ENCODE measurements around the gene PCP4L1.

PCP4L1 gene

DNA sequence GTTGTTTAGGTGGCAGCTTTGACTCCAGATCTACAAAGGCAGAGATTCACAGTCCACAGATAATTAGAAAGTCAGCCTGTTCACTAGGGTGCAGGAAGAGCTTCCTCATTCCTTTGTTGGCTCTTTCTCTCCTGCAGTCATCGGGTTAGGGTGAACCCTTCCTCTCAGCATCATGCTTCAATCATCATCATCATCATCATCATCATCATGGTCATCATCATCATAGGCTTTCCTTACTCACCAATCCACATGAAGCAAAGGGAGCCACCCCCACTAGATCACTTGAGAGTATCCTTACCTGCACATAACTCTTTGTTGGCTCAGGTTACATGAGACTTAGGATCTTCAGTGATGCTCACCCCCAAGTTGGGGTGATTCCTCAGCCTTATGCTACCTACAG, 32.2 kb downstream of the PCP4L1 start:
- Histone ChIP-seq H3K9ac (ENCODE audit: low read length in 5 of 5) (no peak overlapping the region), H3K4me1 (ENCODE audit: control insufficient read depth in 5 of 5, insufficient read depth in 5 of 5, low read length in 5 of 5) (no peaks in the 10 kb centered on the region), H3K4me3 (ENCODE audit: low read depth in 1 of 5, low read length in 5 of 5) (no peak overlapping the region), H3K9me3 (ENCODE audit: control insufficient read depth in 5 of 5, low read length in 5 of 5) (no peaks in the 10 kb centered on the region), H3K27ac (ENCODE audit: low read depth, low read length) (no peak overlapping the region), H3K27me3 (ENCODE audit: control insufficient read depth in 5 of 5, insufficient read depth in 4 of 5, low read length in 5 of 5) (no peaks in the 10 kb centered on the region), H3K36me3 (ENCODE audit: control insufficient read depth in 5 of 5, insufficient read depth in 5 of 5, low read length in 5 of 5) (peaks cover 0 to 5% (median 3%) of the 10 kb centered on the region in 5 donors)

DNA sequence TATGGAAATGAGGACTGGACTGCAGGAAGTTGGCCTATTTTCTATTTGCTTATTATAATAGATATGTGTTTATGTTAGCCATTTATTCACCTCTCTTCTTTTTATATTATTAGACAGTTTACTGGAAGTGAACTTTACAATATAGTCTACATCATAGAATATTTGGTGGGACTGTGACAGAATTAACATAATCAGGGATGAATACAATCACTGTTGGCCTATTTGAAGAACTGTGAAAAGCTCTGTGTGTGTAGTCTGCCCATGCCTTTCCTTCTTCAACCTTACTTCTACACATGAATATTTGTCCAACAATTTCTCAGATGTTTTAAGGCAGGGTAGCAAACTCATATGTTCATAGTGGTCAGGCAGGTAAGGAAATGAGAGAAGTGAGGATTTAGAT, 38.9 kb downstream of the PCP4L1 start:
- Histone ChIP-seq H3K9ac (ENCODE audit: low read length in 5 of 5) (no peak overlapping the region), H3K27me3 (ENCODE audit: control insufficient read depth in 5 of 5, insufficient read depth in 4 of 5, low read length in 5 of 5) (no peaks in the 10 kb centered on the region), H3K27ac (ENCODE audit: low read depth, low read length) (no peak overlapping the region), H3K4me1 (ENCODE audit: control insufficient read depth in 5 of 5, insufficient read depth in 5 of 5, low read length in 5 of 5) (no peaks in the 10 kb centered on the region), H3K36me3 (ENCODE audit: control insufficient read depth in 5 of 5, insufficient read depth in 5 of 5, low read length in 5 of 5) (no peaks in the 10 kb centered on the region), H3K9me3 (ENCODE audit: control insufficient read depth in 5 of 5, low read length in 5 of 5) (no peaks in the 10 kb centered on the region), H3K4me3 (ENCODE audit: low read depth in 1 of 5, low read length in 5 of 5) (no peak overlapping the region)

DNA sequence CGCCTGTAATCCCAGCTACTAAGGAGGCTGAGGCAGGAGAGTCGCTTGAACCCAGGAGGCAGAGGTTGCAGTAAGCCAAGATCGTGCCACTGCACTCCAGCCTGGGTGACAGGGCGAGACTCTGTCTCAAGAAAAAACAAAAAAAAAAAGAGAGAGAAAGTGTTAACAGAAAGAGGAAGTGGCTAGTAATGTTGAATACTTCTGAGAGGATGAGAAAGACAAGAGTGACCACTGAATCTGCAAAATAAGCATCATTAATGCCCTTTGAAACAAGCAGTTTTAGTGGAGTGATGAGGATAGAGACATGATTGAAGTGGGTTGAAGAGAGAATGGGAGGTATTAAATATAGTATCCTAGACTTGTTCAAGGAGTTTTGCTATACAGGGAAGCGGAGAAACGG, 39.6 kb downstream of the PCP4L1 start:
- H3K27ac ChIP-seq (ENCODE audit: low read depth, low read length) = no peak overlapping the region
- peaks cover 0 to under 1% (median 0%) of the 10 kb centered on the region in 5 donors for H3K36me3 ChIP-seq (ENCODE audit: control insufficient read depth in 5 of 5, insufficient read depth in 5 of 5, low read length in 5 of 5)
- H3K27me3 ChIP-seq (ENCODE audit: control insufficient read depth in 5 of 5, insufficient read depth in 4 of 5, low read length in 5 of 5) = no peaks in the 10 kb centered on the region
- H3K4me3 ChIP-seq (ENCODE audit: low read depth in 1 of 5, low read length in 5 of 5) = no peak overlapping the region
- H3K9ac ChIP-seq (ENCODE audit: low read length in 5 of 5) = no peak overlapping the region
- H3K9me3 ChIP-seq (ENCODE audit: control insufficient read depth in 5 of 5, low read length in 5 of 5) = no peaks in the 10 kb centered on the region
- no peaks in the 10 kb centered on the region for H3K4me1 ChIP-seq (ENCODE audit: control insufficient read depth in 5 of 5, insufficient read depth in 5 of 5, low read length in 5 of 5)

DNA sequence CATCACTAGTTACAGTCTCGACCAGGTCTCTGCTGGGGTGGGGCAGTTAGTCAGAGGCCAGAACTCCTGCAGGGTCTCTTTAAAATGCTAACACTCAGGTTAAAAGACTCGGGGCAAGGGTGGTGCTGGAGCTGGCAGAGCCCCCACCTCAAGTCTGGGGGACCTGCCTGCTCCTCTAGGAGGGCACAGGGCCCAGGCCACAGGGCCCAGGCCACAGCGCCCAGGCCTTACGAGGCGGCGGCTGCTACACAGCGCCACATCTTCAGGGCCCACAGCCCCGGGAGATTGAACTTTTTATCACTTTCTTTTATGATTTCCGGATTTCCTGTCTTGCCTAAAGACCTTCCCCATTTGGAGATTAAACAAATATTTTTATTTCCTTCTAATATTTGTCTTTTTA, 40.8 kb downstream of the PCP4L1 start:
- Histone ChIP-seq H3K9me3 (ENCODE audit: control insufficient read depth in 5 of 5, low read length in 5 of 5) (no peaks in the 10 kb centered on the region), H3K36me3 (ENCODE audit: control insufficient read depth in 5 of 5, insufficient read depth in 5 of 5, low read length in 5 of 5) (peaks cover 0 to 4% (median 0%) of the 10 kb centered on the region in 5 donors), H3K9ac (ENCODE audit: low read length in 5 of 5) (no peak overlapping the region), H3K4me3 (ENCODE audit: low read depth in 1 of 5, low read length in 5 of 5) (no peak overlapping the region), H3K27ac (ENCODE audit: low read depth, low read length) (no peak overlapping the region), H3K4me1 (ENCODE audit: control insufficient read depth in 5 of 5, insufficient read depth in 5 of 5, low read length in 5 of 5) (peaks cover 0 to 3% (median 0%) of the 10 kb centered on the region in 5 donors), H3K27me3 (ENCODE audit: control insufficient read depth in 5 of 5, insufficient read depth in 4 of 5, low read length in 5 of 5) (no peaks in the 10 kb centered on the region)

DNA sequence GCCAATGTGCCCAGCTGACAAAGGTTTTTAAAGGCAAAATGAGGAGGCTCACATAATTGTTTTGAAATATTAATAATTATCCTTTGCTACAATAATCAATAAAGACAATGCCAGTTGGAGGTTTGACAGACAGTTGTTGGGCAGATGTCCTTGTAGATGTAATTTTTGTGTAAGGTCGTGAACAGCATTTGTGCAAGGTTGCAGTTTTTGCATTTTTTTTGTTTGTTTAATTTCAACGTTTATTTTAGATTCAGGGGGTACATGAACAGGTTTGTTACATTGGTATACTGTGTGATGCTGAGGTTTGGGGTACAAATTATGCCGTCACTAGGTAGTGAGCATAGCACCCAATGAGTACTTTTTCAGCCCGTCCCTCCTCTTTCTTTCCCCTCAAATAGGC, 41.9 kb downstream of the PCP4L1 start:
- no peak overlapping the region for H3K4me3 ChIP-seq (ENCODE audit: low read depth in 1 of 5, low read length in 5 of 5)
- H3K9ac ChIP-seq (ENCODE audit: low read length in 5 of 5) = no peak overlapping the region
- peaks cover 0 to 4% (median 0%) of the 10 kb centered on the region in 5 donors for H3K36me3 ChIP-seq (ENCODE audit: control insufficient read depth in 5 of 5, insufficient read depth in 5 of 5, low read length in 5 of 5)
- H3K27me3 ChIP-seq (ENCODE audit: control insufficient read depth in 5 of 5, insufficient read depth in 4 of 5, low read length in 5 of 5) = no peaks in the 10 kb centered on the region
- H3K27ac ChIP-seq (ENCODE audit: low read depth, low read length) = no peak overlapping the region
- H3K9me3 ChIP-seq (ENCODE audit: control insufficient read depth in 5 of 5, low read length in 5 of 5) = no peaks in the 10 kb centered on the region
- H3K4me1 ChIP-seq (ENCODE audit: control insufficient read depth in 5 of 5, insufficient read depth in 5 of 5, low read length in 5 of 5) = peaks cover 0 to 14% (median 11%) of the 10 kb centered on the region in 5 donors

DNA sequence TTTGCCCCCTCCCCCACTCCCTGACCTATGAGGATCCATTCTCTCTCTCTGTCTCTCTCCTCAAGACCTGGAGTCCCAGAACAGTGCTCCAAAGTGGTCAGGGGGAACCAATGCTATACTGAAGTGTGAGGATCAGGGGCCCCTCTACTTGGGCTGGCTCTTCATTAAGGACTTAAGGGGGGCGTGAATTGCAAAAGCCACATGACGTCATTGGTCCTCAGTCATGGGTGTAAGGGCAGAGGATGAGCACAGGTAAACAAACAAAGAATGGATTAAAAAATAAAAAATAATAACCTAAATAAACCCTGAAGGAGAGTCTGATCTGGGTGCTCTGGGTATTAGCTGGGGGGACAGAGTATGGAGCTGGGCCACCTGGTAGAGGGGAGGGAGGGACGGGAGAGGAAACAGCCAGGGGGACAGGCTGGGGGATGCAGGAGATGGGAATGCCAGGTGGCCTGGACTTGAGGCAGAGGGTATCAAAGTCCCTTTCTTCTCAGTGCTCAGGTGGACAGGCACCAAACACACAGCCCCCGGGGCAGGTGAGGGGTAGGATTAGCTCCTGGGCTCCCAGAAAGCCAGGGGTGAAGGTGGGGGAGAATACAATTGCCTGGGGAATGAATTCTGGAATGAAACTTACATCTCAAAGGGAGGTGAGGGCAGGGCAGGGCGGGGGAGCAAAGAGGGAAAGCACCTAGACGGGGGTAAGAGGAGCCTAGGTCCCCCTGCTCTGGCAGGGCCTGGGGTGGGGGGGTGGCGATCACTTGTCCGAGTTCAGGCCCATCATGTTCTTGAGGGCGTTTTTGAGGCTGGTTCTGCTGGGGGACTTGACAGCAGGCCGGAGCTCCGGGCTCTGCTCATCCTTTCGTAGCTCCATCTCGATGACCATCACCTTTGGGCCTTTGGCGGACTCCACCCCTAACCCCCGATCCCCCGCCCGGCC, 46.7 kb downstream of the PCP4L1 start:
- no peaks in the 10 kb centered on the region for H3K27me3 ChIP-seq (ENCODE audit: control insufficient read depth in 5 of 5, insufficient read depth in 4 of 5, low read length in 5 of 5)
- H3K9ac ChIP-seq (ENCODE audit: low read length in 5 of 5) = peak overlapping the region; percentile 28 to 83 (median 79)
- H3K9me3 ChIP-seq (ENCODE audit: control insufficient read depth in 5 of 5, low read length in 5 of 5) = no peaks in the 10 kb centered on the region
- H3K4me1 ChIP-seq (ENCODE audit: control insufficient read depth in 5 of 5, insufficient read depth in 5 of 5, low read length in 5 of 5) = peaks cover 2 to 40% (median 36%) of the 10 kb centered on the region in 5 donors
- H3K36me3 ChIP-seq (ENCODE audit: control insufficient read depth in 5 of 5, insufficient read depth in 5 of 5, low read length in 5 of 5) = peaks cover 0 to 4% (median 0%) of the 10 kb centered on the region in 5 donors
- H3K4me3 ChIP-seq (ENCODE audit: low read depth in 1 of 5, low read length in 5 of 5) = peak overlapping the region; percentile 78 to 87 (median 84)
- peak overlapping the region; percentile 82 for H3K27ac ChIP-seq (ENCODE audit: low read depth, low read length)

DNA sequence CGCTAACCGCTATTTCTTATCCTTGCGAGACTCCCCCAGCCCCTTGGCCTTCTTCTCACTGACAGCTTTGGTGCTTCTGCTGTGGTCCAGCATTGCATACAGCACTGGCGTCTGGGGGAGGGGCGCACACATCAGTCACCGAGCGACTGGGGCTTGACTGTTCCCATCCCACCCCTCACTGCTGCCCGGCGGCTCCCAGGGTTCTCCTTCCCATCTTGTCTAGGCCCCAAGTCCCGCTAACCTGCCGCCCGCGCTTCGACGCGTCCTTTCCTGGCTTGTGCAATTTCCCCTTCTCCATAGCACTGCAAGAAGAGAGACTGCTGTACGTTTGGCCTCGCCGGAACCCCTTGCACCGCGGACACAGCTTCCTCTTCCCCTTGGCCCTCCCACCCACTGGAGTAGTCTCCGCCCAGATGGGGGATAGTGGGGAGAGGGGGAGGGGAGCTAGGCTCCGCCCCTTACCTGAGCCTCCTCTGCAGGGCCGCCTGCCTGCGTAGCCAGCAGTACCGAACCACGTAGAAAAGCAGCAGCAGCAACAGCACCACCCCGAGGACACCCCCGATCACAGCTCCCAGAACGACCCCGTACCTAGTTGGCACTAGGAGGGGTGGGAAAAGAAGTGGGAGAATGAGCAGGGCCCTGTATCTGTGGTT, 47.4 kb downstream of the PCP4L1 start:
- H3K9ac ChIP-seq (ENCODE audit: low read length in 5 of 5) = peak overlapping the region in 4 of 5 donors; percentile 67 to 83 (median 81)

DNA sequence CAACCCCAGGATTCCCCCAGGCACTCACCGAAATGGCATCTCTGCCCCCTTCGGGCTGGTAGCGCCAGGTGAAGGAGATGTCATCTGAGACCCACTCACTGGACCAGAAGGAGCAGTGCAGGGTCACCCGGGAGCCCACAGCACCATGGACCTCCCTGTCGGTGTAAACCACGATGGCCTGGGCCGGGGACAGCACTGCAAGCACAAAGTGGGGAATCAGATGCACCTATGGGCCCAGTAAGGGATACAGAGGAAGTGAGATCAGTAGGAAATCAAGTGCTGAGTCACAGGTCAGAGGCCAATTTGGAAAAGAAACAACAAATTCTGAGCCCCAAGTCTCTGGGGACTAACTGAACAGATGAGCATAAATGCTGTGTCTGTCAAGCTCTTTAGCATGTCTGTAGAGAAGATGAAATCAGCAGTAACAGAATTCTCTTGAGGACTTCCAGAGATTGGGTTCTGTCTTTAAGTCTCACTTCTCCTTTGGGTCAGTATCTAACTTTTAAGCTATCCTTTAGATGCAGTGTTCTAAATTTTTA, 48.8 kb downstream of the PCP4L1 start:
- peaks cover 2 to 40% (median 36%) of the 10 kb centered on the region in 5 donors for H3K4me1 ChIP-seq (ENCODE audit: control insufficient read depth in 5 of 5, insufficient read depth in 5 of 5, low read length in 5 of 5)
- H3K27me3 ChIP-seq (ENCODE audit: control insufficient read depth in 5 of 5, insufficient read depth in 4 of 5, low read length in 5 of 5) = no peaks in the 10 kb centered on the region
- peak overlapping the region in 1 of 5 donors; percentile 67 for H3K9ac ChIP-seq (ENCODE audit: low read length in 5 of 5)
- H3K4me3 ChIP-seq (ENCODE audit: low read depth in 1 of 5, low read length in 5 of 5) = peak overlapping the region in 4 of 5 donors; percentile 10 to 47 (median 34)
- H3K36me3 ChIP-seq (ENCODE audit: control insufficient read depth in 5 of 5, insufficient read depth in 5 of 5, low read length in 5 of 5) = peaks cover 0 to 4% (median 0%) of the 10 kb centered on the region in 5 donors
- H3K27ac ChIP-seq (ENCODE audit: low read depth, low read length) = peak overlapping the region; percentile 82
- no peaks in the 10 kb centered on the region for H3K9me3 ChIP-seq (ENCODE audit: control insufficient read depth in 5 of 5, low read length in 5 of 5)

More for the DNA sequence above, 47.4 kb downstream of the PCP4L1 start:
- peaks cover 2 to 40% (median 36%) of the 10 kb centered on the region in 5 donors for H3K4me1 ChIP-seq (ENCODE audit: control insufficient read depth in 5 of 5, insufficient read depth in 5 of 5, low read length in 5 of 5)
- H3K9me3 ChIP-seq (ENCODE audit: control insufficient read depth in 5 of 5, low read length in 5 of 5) = no peaks in the 10 kb centered on the region
- peak overlapping the region; percentile 82 for H3K27ac ChIP-seq (ENCODE audit: low read depth, low read length)
- H3K4me3 ChIP-seq (ENCODE audit: low read depth in 1 of 5, low read length in 5 of 5) = peak overlapping the region; percentile 78 to 87 (median 84)
- peaks cover 0 to 4% (median 0%) of the 10 kb centered on the region in 5 donors for H3K36me3 ChIP-seq (ENCODE audit: control insufficient read depth in 5 of 5, insufficient read depth in 5 of 5, low read length in 5 of 5)
- H3K27me3 ChIP-seq (ENCODE audit: control insufficient read depth in 5 of 5, insufficient read depth in 4 of 5, low read length in 5 of 5) = no peaks in the 10 kb centered on the region

DNA sequence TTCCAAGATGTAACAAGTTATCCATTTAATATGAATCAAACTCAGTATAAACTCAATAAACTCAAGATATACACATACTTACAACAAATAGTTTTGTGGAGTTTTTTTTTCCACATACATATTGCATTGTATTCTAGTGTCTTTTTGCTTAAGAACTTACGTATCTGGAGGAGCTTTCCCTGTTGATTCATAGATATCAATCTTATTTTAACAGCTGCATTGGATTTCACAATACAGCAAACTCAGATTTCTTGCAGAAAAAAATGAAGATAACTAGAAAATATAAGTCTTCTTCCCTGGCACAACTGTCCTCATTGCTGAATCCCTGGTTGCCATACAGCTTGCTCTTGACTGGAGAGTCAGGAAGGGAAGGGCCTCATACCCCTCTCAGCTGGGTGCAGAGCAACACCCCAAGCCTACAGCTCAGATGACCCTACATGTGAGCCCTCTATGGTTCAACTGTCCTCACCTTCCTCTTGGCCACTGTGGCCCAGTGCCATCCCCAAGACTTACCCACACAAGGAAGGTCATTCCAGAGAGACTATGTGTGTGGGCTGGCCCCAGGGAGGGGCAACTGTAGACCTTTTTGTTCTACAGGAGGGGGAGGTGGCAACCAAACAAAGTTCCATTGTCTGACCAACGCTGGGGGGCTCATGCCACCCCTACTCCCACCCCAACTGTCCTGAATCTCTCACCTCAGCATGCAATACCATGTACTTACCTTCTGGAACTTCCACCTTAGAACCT, 49.5 kb downstream of the PCP4L1 start:
- H3K27me3 ChIP-seq (ENCODE audit: control insufficient read depth in 5 of 5, insufficient read depth in 4 of 5, low read length in 5 of 5) = no peaks in the 10 kb centered on the region
- no peaks in the 10 kb centered on the region for H3K9me3 ChIP-seq (ENCODE audit: control insufficient read depth in 5 of 5, low read length in 5 of 5)
- no peak overlapping the region for H3K4me3 ChIP-seq (ENCODE audit: low read depth in 1 of 5, low read length in 5 of 5)
- peaks cover 0 to 4% (median 0%) of the 10 kb centered on the region in 5 donors for H3K36me3 ChIP-seq (ENCODE audit: control insufficient read depth in 5 of 5, insufficient read depth in 5 of 5, low read length in 5 of 5)
- peaks cover 2 to 40% (median 36%) of the 10 kb centered on the region in 5 donors for H3K4me1 ChIP-seq (ENCODE audit: control insufficient read depth in 5 of 5, insufficient read depth in 5 of 5, low read length in 5 of 5)
- H3K9ac ChIP-seq (ENCODE audit: low read length in 5 of 5) = no peak overlapping the region
- no peak overlapping the region for H3K27ac ChIP-seq (ENCODE audit: low read depth, low read length)

All from subcutaneous abdominal adipose tissue (tissue), 5 donors.